Tibial nerve (tissue), 4 donors: Measurements from ENCODE around the gene SPINK1. TPM values are rescaled to one million over a fixed set of nuclear protein-coding genes. Genes with fewer than 3 reads are reported as not detected.

Source experiments
- DNase-seq, 2 donors: peaks; one replicate each; pipeline ENCODE4 v3.0.0-alpha.2; 2019; ENCODE audit warnings: low spot score in 2 of 2
- H3K27ac ChIP-seq, 4 donors: fragments of 200-600 bp; sonication (generic) in 3 of 4; one replicate each; pipeline ENCODE4 v1.5.1; 2017 to 2019; ENCODE audit warnings: mild to moderate bottlenecking in 1 of 4
- H3K27me3 ChIP-seq, 2 donors: fragments of 200-600 bp; sonication (generic) in 1 of 2; one replicate each; pipeline versions ENCODE4 v1.5.1 to v1.6.0; 2017 to 2019
- H3K36me3 ChIP-seq, 3 donors: fragments of 200-600 bp; sonication (generic); one replicate each; pipeline ENCODE4 v1.5.1; 2018 to 2019
- H3K4me1 ChIP-seq, 4 donors: fragments of 200-600 bp; sonication (generic) in 3 of 4; one replicate each; pipeline ENCODE4 v1.5.1; 2017 to 2019
- H3K4me3 ChIP-seq, 4 donors: fragments of 200-600 bp; sonication (generic) in 3 of 4; one replicate each; pipeline ENCODE4 v1.5.1; 2017 to 2019; ENCODE audit warnings: mild to moderate bottlenecking in 1 of 4, moderate library complexity in 1 of 4
- H3K9me3 ChIP-seq, 4 donors: fragments of 200-600 bp; sonication (generic) in 3 of 4; one replicate each; pipeline ENCODE4 v1.5.1; 2017 to 2019
- CTCF ChIP-seq, 5 experiments: fragments of 200-600 bp in 3 of 5; fragments of 450-650 bp in 2 of 5; sonication (generic) in 3 of 5; IDR thresholded peaks; one replicate each; pipeline ENCODE4 v1.5.1; 2016 to 2019; ENCODE audit warnings: antibody characterized with exemption in 5 of 5, mild to moderate bottlenecking in 3 of 5, moderate library complexity in 2 of 5
- EP300 ChIP-seq, 2 donors: sonication (generic); formaldehyde crosslinking; IDR thresholded peaks; one replicate each; pipeline ENCODE4 v1.6.1; 2017; ENCODE audit warnings: antibody characterized with exemption in 2 of 2, mild to moderate bottlenecking in 1 of 2
- POLR2A ChIP-seq, 2 donors: fragments of 450-650 bp; IDR thresholded peaks; one replicate each; pipeline ENCODE4 v1.6.1; 2017; ENCODE audit warnings: antibody characterized with exemption in 2 of 2, mild to moderate bottlenecking in 2 of 2, moderate library complexity in 2 of 2
- WGBS, 2 donors: methylation state at CpG; one replicate each; pipeline ENCODE4 v1.1.5; 2018; 5-methylcytosine and 5-hydroxymethylcytosine counted together
- total RNA-seq, 4 donors: library from RNA; depleted of rRNA; stranded (reverse); fragments of >200 nt; gene quantifications; one replicate each; pipeline ENCODE4 v1.1.0, GENCODE V29; 2016

The SPINK1 gene
- total RNA-seq, 4 donors from 2014 or later, result 0.44 to 10.2 TPM; not detected in 2

DNA sequence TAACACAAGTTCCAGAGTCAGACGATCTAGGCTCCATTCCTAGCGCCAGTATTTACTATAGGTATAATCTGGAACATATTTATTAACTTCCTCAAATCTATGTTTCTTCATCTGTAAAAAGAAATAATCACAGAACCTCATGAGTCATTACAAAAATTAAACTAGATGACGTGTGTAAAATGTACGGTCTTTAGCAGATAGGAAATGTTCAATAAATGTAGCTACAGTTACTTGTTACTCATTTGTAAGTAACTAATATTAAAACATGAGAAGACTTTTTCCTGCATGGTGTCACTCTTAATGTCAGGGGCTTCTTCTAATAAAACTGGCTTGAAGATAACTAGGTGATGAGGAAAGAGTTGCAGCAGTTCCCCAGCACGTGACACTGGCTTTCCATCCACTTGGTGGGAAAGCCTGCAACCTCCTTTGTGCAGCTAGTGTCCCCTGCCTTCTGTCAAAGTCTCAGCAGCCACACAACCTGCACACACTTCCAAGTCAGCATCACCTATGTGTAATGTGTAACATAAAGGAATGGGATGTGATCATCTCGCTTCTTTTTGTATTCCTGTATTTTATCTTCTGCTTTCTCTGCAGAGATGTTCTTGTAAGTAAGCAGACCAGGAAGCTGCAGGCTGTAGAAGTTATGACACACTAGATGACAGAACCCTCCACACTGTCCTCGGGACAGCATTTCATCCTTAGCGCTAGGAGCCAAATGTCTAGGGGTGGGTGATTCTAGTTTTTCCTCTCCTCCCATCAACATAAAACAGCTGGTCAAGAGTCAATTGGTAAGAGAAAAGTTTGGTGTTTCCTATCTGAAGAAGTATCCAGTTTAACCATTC, 47.1 kb downstream of the SPINK1 start:
- no peak for DNase-seq
- peaks cover 0 to 21% (median 0%) of the 10 kb centered on the region in 4 donors for H3K4me1 ChIP-seq
- 59 to 74% methylated on average over 8 of the region's 8 CpGs for WGBS, 2 donors
- H3K27ac ChIP-seq, result no peak overlapping the region
- TF ChIP-seq CTCF (IDR thresholded peaks at IDR 0.05) (no peak), POLR2A (IDR thresholded peaks at IDR 0.05) (no peak), EP300 (IDR thresholded peaks at IDR 0.05) (no peak)
- no peaks in the 10 kb centered on the region for H3K36me3 ChIP-seq
- H3K27me3 ChIP-seq, result no peaks in the 10 kb centered on the region
- H3K4me3 ChIP-seq, result no peak overlapping the region
- no peaks in the 10 kb centered on the region for H3K9me3 ChIP-seq

GRCh38 chr5:147782110-147783028, 49.1 kb downstream of the SPINK1 start, which contains the start of gene JAKMIP2:
JAKMIP2 (minus strand) TSS chr5:147782728; CDS start chr5:147671806, 110,922 bp downstream.
- Histone ChIP-seq H3K9me3 (no peaks in the 10 kb centered on the region), H3K27me3 (no peaks in the 10 kb centered on the region), H3K36me3 (no peaks in the 10 kb centered on the region), H3K4me3 (peak within 1 kb of the TSS; percentile 29 to 55 (median 34)), H3K4me1 (peaks cover 0 to 21% (median 0%) of the 10 kb centered on the region in 4 donors), H3K27ac (peak within 1 kb of the TSS; percentile 21 to 76 (median 52))
- WGBS, 2 donors, result 1% methylated on average over 18 of the region's 19 CpGs
- peak; percentile 52 to 68 for DNase-seq
- TF ChIP-seq CTCF (IDR thresholded peaks at IDR 0.05) (peak in 1 of 5 experiments; percentile 8), POLR2A (IDR thresholded peaks at IDR 0.05) (peak; percentile 19 to 67), EP300 (IDR thresholded peaks at IDR 0.05) (peak in 1 of 2 donors; percentile 81)

- Histone ChIP-seq H3K9me3 (no peaks in the 10 kb centered on the region), H3K4me3 (peak overlapping the region in 2 of 4 donors; percentile 0 to 55)
Measured at GRCh38 chr5:147780924-147781573, 50.4 kb downstream of the SPINK1 start.

GRCh38 chr5:147779694-147780093, 51.8 kb downstream of the SPINK1 start:
- Histone ChIP-seq H3K27me3 (no peaks in the 10 kb centered on the region), H3K36me3 (no peaks in the 10 kb centered on the region), H3K27ac (peak overlapping the region in 1 of 4 donors; percentile 16), H3K9me3 (no peaks in the 10 kb centered on the region), H3K4me3 (no peak overlapping the region), H3K4me1 (peaks cover 0 to 21% (median 0%) of the 10 kb centered on the region in 4 donors)
- 61 to 68% methylated on average over 1 of the region's 1 CpG for WGBS, 2 donors
- TF ChIP-seq POLR2A (IDR thresholded peaks at IDR 0.05) (no peak), EP300 (IDR thresholded peaks at IDR 0.05) (no peak), CTCF (IDR thresholded peaks at IDR 0.05) (no peak)
- DNase-seq, result no peak

More at GRCh38 chr5:147780924-147781573, 50.4 kb downstream of the SPINK1 start:
- DNase-seq, result no peak
- 54 to 63% methylated on average over 5 of the region's 5 CpGs for WGBS, 2 donors
- H3K27ac ChIP-seq, result peak overlapping the region in 2 of 4 donors; percentile 46 to 76
- H3K4me1 ChIP-seq, result peaks cover 0 to 21% (median 0%) of the 10 kb centered on the region in 4 donors
- no peaks in the 10 kb centered on the region for H3K27me3 ChIP-seq
- TF ChIP-seq CTCF (IDR thresholded peaks at IDR 0.05) (no peak), POLR2A (IDR thresholded peaks at IDR 0.05) (no peak), EP300 (IDR thresholded peaks at IDR 0.05) (no peak)
- no peaks in the 10 kb centered on the region for H3K36me3 ChIP-seq
